ENCODE measurements around the gene MAMSTR. TPM values are rescaled to one million over a fixed set of nuclear protein-coding genes. Genes with fewer than 3 reads are reported as not detected.
"Not testable (repeated sequence)": the region's sequence is repeated elsewhere in the genome, so short reads cannot be mapped to it uniquely, and the experiment has no call there.

MAMSTR gene
- total RNA-seq, 3 donors from 2014 or later (not counting 1 experiment from before 2014, with no cell fraction given) = 0.56 to 1.2 (median 0.98) TPM

- Mint-ChIP-seq H3K4me3 (peak overlapping the region; percentile 95), H3K36me3 (no peaks in the 10 kb centered on the region), H3K27me3 (ENCODE audit: low read depth in 2 of 2) (no peaks in the 10 kb centered on the region), H3K27ac (peak overlapping the region; percentile 93 to 97), H3K9me3 (peaks cover 0 to 5% of the 10 kb centered on the region in 2 donors), H3K4me1 (peaks cover 20 to 22% of the 10 kb centered on the region in 2 donors)
- no peaks in the 10 kb centered on the region for H3K36me3 ChIP-seq (ENCODE audit: control insufficient read depth, insufficient read depth, low read length)
- no peak for TF ChIP-seq CTCF (IDR thresholded peaks at IDR 0.05)
- H3K9me3 ChIP-seq (ENCODE audit: control insufficient read depth, insufficient read depth, low read length) = peaks cover 4% of the 10 kb centered on the region
- WGBS (ENCODE audit: insufficient coverage) = 3% methylated on average over 39 of the region's 42 CpGs
- intact Hi-C loops (cut with micrococcal nuclease) = no loop called here
- H3K4me3 ChIP-seq (ENCODE audit: low read length) = peak overlapping the region; percentile 71
- DNase-seq (peak; percentile 82 to 95), ATAC-seq (peak; percentile 85 to 90 (median 87))
- peaks cover 25% of the 10 kb centered on the region for H3K4me1 ChIP-seq (ENCODE audit: control insufficient read depth, insufficient read depth, low read length)
- H3K27ac ChIP-seq (ENCODE audit: low read length) = peak overlapping the region; percentile 88
- H3K27me3 ChIP-seq (ENCODE audit: control insufficient read depth, insufficient read depth, low read length) = no peaks in the 10 kb centered on the region
These were observed 1.2 kb upstream of the MAMSTR start for GRCh38 chr19:48720613-48721296.

DNA sequence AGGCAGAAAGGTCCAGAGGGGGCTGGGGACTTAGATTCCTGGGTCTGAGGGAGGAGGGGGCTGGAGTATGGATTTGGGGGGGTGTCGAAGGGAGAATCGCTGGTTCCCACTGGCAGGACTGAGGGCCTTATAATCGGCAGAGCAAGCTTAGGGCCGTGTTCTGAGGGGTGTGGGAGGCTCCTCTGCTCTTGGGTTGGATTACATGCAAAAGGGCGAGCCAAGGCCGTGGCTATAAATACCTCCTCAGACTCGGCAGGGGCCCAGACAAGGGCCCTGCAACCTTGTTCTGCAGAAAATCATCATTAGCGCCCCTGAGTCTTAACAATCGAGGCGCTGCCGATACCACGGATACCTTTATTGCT is 707 bp upstream of the MAMSTR start:
- Histone ChIP-seq H3K4me3 (ENCODE audit: low read length) (no peak overlapping the region), H3K27me3 (ENCODE audit: control insufficient read depth, insufficient read depth, low read length) (no peaks in the 10 kb centered on the region), H3K36me3 (ENCODE audit: control insufficient read depth, insufficient read depth, low read length) (no peaks in the 10 kb centered on the region), H3K27ac (ENCODE audit: low read length) (no peak overlapping the region), H3K9me3 (ENCODE audit: control insufficient read depth, insufficient read depth, low read length) (peaks cover 4% of the 10 kb centered on the region), H3K4me1 (ENCODE audit: control insufficient read depth, insufficient read depth, low read length) (peaks cover 21% of the 10 kb centered on the region)
- peak in 1 of 3 donors; percentile 2 for ATAC-seq
- Mint-ChIP-seq H3K9me3 (peaks cover 0 to 5% of the 10 kb centered on the region in 2 donors), H3K27me3 (ENCODE audit: low read depth in 2 of 2) (no peaks in the 10 kb centered on the region), H3K27ac (peak overlapping the region; percentile 93 to 97), H3K4me3 (peak overlapping the region; percentile 95), H3K36me3 (no peaks in the 10 kb centered on the region), H3K4me1 (peaks cover 17 to 18% of the 10 kb centered on the region in 2 donors)
- TF ChIP-seq CTCF (IDR thresholded peaks at IDR 0.05) = no peak
- intact Hi-C loops (cut with micrococcal nuclease) = no loop called here
- 49% methylated on average over 12 of the region's 12 CpGs for WGBS (ENCODE audit: insufficient coverage)
- DNase-seq = no peak

- Histone ChIP-seq H3K27ac (ENCODE audit: low read length) (no peak overlapping the region), H3K9me3 (ENCODE audit: control insufficient read depth, insufficient read depth, low read length) (no peaks in the 10 kb centered on the region), H3K4me1 (ENCODE audit: control insufficient read depth, insufficient read depth, low read length) (peaks cover 28% of the 10 kb centered on the region), H3K36me3 (ENCODE audit: control insufficient read depth, insufficient read depth, low read length) (no peaks in the 10 kb centered on the region), H3K27me3 (ENCODE audit: control insufficient read depth, insufficient read depth, low read length) (no peaks in the 10 kb centered on the region), H3K4me3 (ENCODE audit: low read length) (no peak overlapping the region)
- Mint-ChIP-seq H3K36me3 (no peaks in the 10 kb centered on the region), H3K9me3 (no peaks in the 10 kb centered on the region), H3K4me3 (no peak overlapping the region), H3K4me1 (peaks cover 9 to 24% of the 10 kb centered on the region in 2 donors), H3K27ac (peak overlapping the region in 1 of 2 donors; percentile 52), H3K27me3 (ENCODE audit: low read depth in 2 of 2) (no peaks in the 10 kb centered on the region)
- TF ChIP-seq CTCF (IDR thresholded peaks at IDR 0.05) = no peak
- no peak for DNase-seq
- WGBS (ENCODE audit: insufficient coverage) = 95% methylated on average over 15 of the region's 15 CpGs
- no peak for ATAC-seq
- intact Hi-C loops (cut with micrococcal nuclease) = no loop called here
These were observed 754 bp downstream of the MAMSTR start for GRCh38 chr19:48718711-48719231.

- H3K27ac ChIP-seq (ENCODE audit: low read length); intact Hi-C loops (cut with micrococcal nuclease); DNase-seq; H3K36me3 ChIP-seq (ENCODE audit: control insufficient read depth, insufficient read depth, low read length); H3K27me3 ChIP-seq (ENCODE audit: control insufficient read depth, insufficient read depth, low read length); ATAC-seq; H3K27me3 Mint-ChIP-seq (ENCODE audit: low read depth in 2 of 2); H3K9me3 Mint-ChIP-seq; H3K9me3 ChIP-seq (ENCODE audit: control insufficient read depth, insufficient read depth, low read length); H3K4me3 ChIP-seq (ENCODE audit: low read length); H3K27ac Mint-ChIP-seq; H3K36me3 Mint-ChIP-seq; H3K4me3 Mint-ChIP-seq: not testable (repeated sequence)
- WGBS (ENCODE audit: insufficient coverage) = 95% methylated on average over 13 of the region's 13 CpGs
- peaks cover 9 to 31% of the 10 kb centered on the region in 2 donors for H3K4me1 Mint-ChIP-seq
- H3K4me1 ChIP-seq (ENCODE audit: control insufficient read depth, insufficient read depth, low read length) = peaks cover 35% of the 10 kb centered on the region
These were observed 1.4 kb downstream of the MAMSTR start for GRCh38 chr19:48718106-48718505.

Data from natural killer cell (primary cell).